Activated CD4-positive, alpha-beta T cell treated with anti-CD3 and anti-CD28 coated beads for 24 hours (primary cell): ENCODE data around the gene WNT5A.

ENCODE experiments used
- DNase-seq, 2 donors: peaks; one replicate each; pipeline ENCODE4 v3.0.0-alpha.2; 2020; ENCODE audit warnings: low read depth in 2 of 2

Gene WNT5A

GRCh38 chr3:55486857-55487380 lies at the start of gene WNT5A:
Gene WNT5A (minus strand): TSS chr3:55487306. CDS start chr3:55486985, 321 bp downstream.
- no peak for DNase-seq

GRCh38 chr3:55534876-55535275 lies 47.8 kb upstream of the WNT5A start:
- no peak for DNase-seq

- no peak for DNase-seq
Measured at GRCh38 chr3:55532806-55533205, 45.7 kb upstream of the WNT5A start.

- DNase-seq = no peak
Measured at GRCh38 chr3:55531321-55531720, 44.2 kb upstream of the WNT5A start.

GRCh38 chr3:55527361-55527760 lies 40.3 kb upstream of the WNT5A start:
- DNase-seq = no peak

GRCh38 chr3:55526332-55527030 lies 39.4 kb upstream of the WNT5A start:
- DNase-seq = no peak

GRCh38 chr3:55525436-55525835 lies 38.3 kb upstream of the WNT5A start:
- no peak for DNase-seq

- DNase-seq = no peak
Measured at GRCh38 chr3:55524565-55525244, 37.6 kb upstream of the WNT5A start.

- no peak for DNase-seq
Measured at GRCh38 chr3:55523471-55523870, 36.4 kb upstream of the WNT5A start.

- no peak for DNase-seq
Measured at GRCh38 chr3:55521738-55522421, 34.8 kb upstream of the WNT5A start.

GRCh38 chr3:55521064-55521737 lies 34.1 kb upstream of the WNT5A start:
- no peak for DNase-seq

GRCh38 chr3:55519019-55519418 lies 31.9 kb upstream of the WNT5A start:
- DNase-seq = no peak

- no peak for DNase-seq
Measured at GRCh38 chr3:55518451-55518850, 31.3 kb upstream of the WNT5A start.

- no peak for DNase-seq
Measured at GRCh38 chr3:55516392-55517030, 29.4 kb upstream of the WNT5A start.

GRCh38 chr3:55515550-55516246 lies 28.6 kb upstream of the WNT5A start:
- DNase-seq = no peak

GRCh38 chr3:55514962-55515361 lies 27.9 kb upstream of the WNT5A start:
- DNase-seq = no peak

GRCh38 chr3:55512571-55513343 lies 25.7 kb upstream of the WNT5A start:
- DNase-seq = no peak

GRCh38 chr3:55511895-55512570 lies 24.9 kb upstream of the WNT5A start:
- no peak for DNase-seq

- no peak for DNase-seq
Measured at GRCh38 chr3:55508335-55508734, 21.2 kb upstream of the WNT5A start.

GRCh38 chr3:55507808-55508207 lies 20.7 kb upstream of the WNT5A start:
- DNase-seq = no peak
